GM12878 (cell line): ENCODE measurements around the gene PPP1R3F. TPM values are rescaled to one million over a fixed set of nuclear protein-coding genes. Genes with fewer than 3 reads are reported as not detected.
A peak's percentile ranks its signal among the peaks of the same experiment; 100 is the strongest.

Source experiments
- ATAC-seq: fragments of 200-7000 bp; cut with Tn5 transposase; 3 replicates; pipeline ENCODE4 v1.9.1; 2020; ENCODE audit warnings: mild to moderate bottlenecking, moderate library complexity
- BruUV-seq: library from RNA; stranded (reverse); fragments of 400-500 nt; replicated peaks from 2 replicates; lab custom pipeline; 2021; lab: Mats Ljungman, UMichigan
- CTCF ChIA-PET: fragments of 300-600 bp; sonication (Branson Sonifier 250); formaldehyde crosslinking; extraction: SDS; loops from one replicate; lab custom pipeline; 2021; ENCODE audit warnings: inconsistent platforms; lab: Yijun Ruan, JAX
- POLR2A ChIA-PET: fragments of 350-600 bp; formaldehyde crosslinking; extraction: SDS; loops from one replicate; lab custom pipeline; 2021; ENCODE audit warnings: inconsistent platforms; lab: Charles Lee
- RAD21 ChIA-PET: fragments of 300-600 bp; sonication (Branson Sonifier 250); formaldehyde crosslinking; loops from one replicate; lab custom pipeline; 2023; ENCODE audit warnings: antibody characterized with exemption; ENCODE audit not compliant: unreplicated experiment; lab: Charles Lee
- SMC1A ChIA-PET: fragments of 300-600 bp; sonication (Branson Sonifier 250); formaldehyde crosslinking; loops from one replicate; lab custom pipeline; 2023; ENCODE audit not compliant: unreplicated experiment, uncharacterized antibody; lab: Charles Lee
- DNase-seq: peaks from one replicate; pipeline ENCODE4 v3.0.0-alpha.2; 2011; ENCODE audit warnings: low read depth, low spot score
- FAIRE-seq: peaks from 3 replicates; lab custom pipeline; 2011; peaks lifted over from hg19 to GRCh38; lab: Jason Lieb, UNC
- H2AFZ ChIP-seq: 2 replicates; pipeline ENCODE4 v1.6.0; 2011; ENCODE audit warnings: low read depth, low read length, control low read depth; ENCODE audit not compliant: control insufficient read depth
- H3K27ac ChIP-seq: 2 replicates; pipeline ENCODE4 v1.5.1; 2011; ENCODE audit warnings: control low read depth; ENCODE audit not compliant: control insufficient read depth, insufficient read depth
- H3K27me3 ChIP-seq, 2 experiments: replicated peaks in 1 of 2; 2 replicates each; pipeline versions ENCODE4 v1.6.0 to v1.6.1; 2011; ENCODE audit warnings: low read length in 1 of 2; ENCODE audit not compliant: control insufficient read depth in 2 of 2, insufficient read depth in 2 of 2
- H3K36me3 ChIP-seq, 2 experiments: 2 replicates each; pipeline ENCODE4 v1.5.1; 2011; ENCODE audit warnings: low read length in 1 of 2; ENCODE audit not compliant: control insufficient read depth in 2 of 2, insufficient read depth in 2 of 2
- H3K4me1 ChIP-seq: 2 replicates; pipeline ENCODE4 v1.6.1; 2011; ENCODE audit warnings: mild to moderate bottlenecking, low read length, moderate library complexity, mixed read lengths; ENCODE audit not compliant: control insufficient read depth, insufficient read depth
- H3K4me2 ChIP-seq: 2 replicates; pipeline ENCODE4 v1.6.0; 2011; ENCODE audit warnings: control low read depth; ENCODE audit not compliant: control insufficient read depth, insufficient read depth
- H3K4me3 ChIP-seq: fragments of 200-600 bp; sonication (generic); 2 replicates; pipeline ENCODE4 v1.5.1; 2016
- H3K79me2 ChIP-seq: 2 replicates; pipeline ENCODE4 v1.6.0; 2011; ENCODE audit warnings: low read length; ENCODE audit not compliant: control insufficient read depth, insufficient read depth
- H3K9ac ChIP-seq: 2 replicates; pipeline ENCODE4 v1.8.0; 2011; ENCODE audit warnings: low read length, control low read depth, mixed read lengths; ENCODE audit not compliant: control insufficient read depth, insufficient read depth
- H3K9me3 ChIP-seq: replicated peaks from 3 replicates; pipeline ENCODE4 v1.5.1; 2011; ENCODE audit warnings: mild to moderate bottlenecking, low read length; ENCODE audit not compliant: control insufficient read depth, insufficient read depth
- H4K20me1 ChIP-seq: 2 replicates; pipeline ENCODE4 v1.6.0; 2011; ENCODE audit not compliant: control insufficient read depth, insufficient read depth
- RAD21 ChIP-seq: IDR thresholded peaks from 2 replicates; pipeline ENCODE4 v1.6.1; 2011; ENCODE audit warnings: mild to moderate bottlenecking, low read depth, low read length, moderate library complexity; ENCODE audit not compliant: insufficient read depth
- SMC3 ChIP-seq: IDR thresholded peaks from 2 replicates; pipeline ENCODE4 v1.6.1; 2011; ENCODE audit warnings: low read length, improper control_type of control experiment, borderline replicate concordance
- YY1 ChIP-seq: IDR thresholded peaks from 2 replicates; pipeline ENCODE4 v1.6.1; 2011; ENCODE audit warnings: low read depth, mild to moderate bottlenecking, low read length
- WGBS: methylation state at CpG from one replicate; pipeline ENCODE4 v1.1.6; 2016; ENCODE audit warnings: low lambda C conversion rate; ENCODE audit not compliant: insufficient replicate concordance, insufficient coverage; ENCODE audit errors: missing lambda C conversion rate; 5-methylcytosine and 5-hydroxymethylcytosine counted together
- in situ Hi-C: fragments of 300-500 bp; cut with MboI; formaldehyde crosslinking; loops from 9 replicates; pipeline ENCODE4 v1.14.3; 2018; ENCODE audit warnings: mixed read lengths
- intact Hi-C: fragments of 100-400 bp; cut with micrococcal nuclease; formaldehyde crosslinking; loops from one replicate; pipeline ENCODE4 v1.14.2; 2022; ENCODE audit not compliant: unreplicated experiment
- polyA plus RNA-seq, 11 experiments: library from polyadenylated mRNA; depleted of rRNA in 4 of 11; unstranded in 6 of 11; stranded (reverse) in 5 of 11; fragments of >200 nt; fragmentation: Nextera tagmentation in 4 of 11; fragmentation: Illumina TruSeq in 1 of 11; extraction: Ambion mirVana in 4 of 11; extraction: Trizol in 1 of 11; gene quantifications; 1 replicate in 1 of 11; 2 replicates in 10 of 11; pipeline versions ENCODE4 v1.2.1 to v1.2.3, GENCODE V29; 2011 to 2016; ENCODE audit warnings: inconsistent platforms in 2 of 11, missing spikeins in 2 of 11, low read depth in 1 of 11
- total RNA-seq, 4 experiments: library from RNA; depleted of rRNA in 3 of 4; stranded (reverse); fragments of >200 nt in 3 of 4; fragmentation: Illumina TruSeq in 1 of 4; extraction: Trizol in 1 of 4; gene quantifications; 2 replicates each; pipeline versions ENCODE4 v1.2.1 to v1.2.3, GENCODE V29; 2013 to 2021
- TF ChIP-seq, protein P1 (sequence below), 3 experiments: IDR thresholded peaks in 2 of 3; conservative IDR thresholded peaks in 1 of 3; 2 replicates each; pipeline ENCODE4 v1.5.1; 2011; ENCODE audit warnings: low read depth in 3 of 3, low read length in 3 of 3, mild to moderate bottlenecking in 3 of 3, control low read depth in 2 of 3, moderate library complexity in 2 of 3, inconsistent platforms in 1 of 3, mixed read lengths in 1 of 3; ENCODE audit not compliant: control insufficient read depth in 2 of 3, insufficient read depth in 1 of 3; ENCODE audit errors: extremely low read depth in 1 of 3
- TF ChIP-seq, protein P2 (sequence below): fragments of 450-650 bp; IDR thresholded peaks from 2 replicates; pipeline ENCODE4 v1.6.1; 2018; ENCODE audit warnings: mild to moderate bottlenecking, low read depth, moderate library complexity; ENCODE audit not compliant: partially characterized antibody

Gene PPP1R3F
- total and polyA plus RNA-seq, 10 of the 15 experiments (the other 5 are each of a cell fraction or from before 2014, with no cell fraction given) = 0.18 to 4.4 (median 1.00) TPM

DNA sequence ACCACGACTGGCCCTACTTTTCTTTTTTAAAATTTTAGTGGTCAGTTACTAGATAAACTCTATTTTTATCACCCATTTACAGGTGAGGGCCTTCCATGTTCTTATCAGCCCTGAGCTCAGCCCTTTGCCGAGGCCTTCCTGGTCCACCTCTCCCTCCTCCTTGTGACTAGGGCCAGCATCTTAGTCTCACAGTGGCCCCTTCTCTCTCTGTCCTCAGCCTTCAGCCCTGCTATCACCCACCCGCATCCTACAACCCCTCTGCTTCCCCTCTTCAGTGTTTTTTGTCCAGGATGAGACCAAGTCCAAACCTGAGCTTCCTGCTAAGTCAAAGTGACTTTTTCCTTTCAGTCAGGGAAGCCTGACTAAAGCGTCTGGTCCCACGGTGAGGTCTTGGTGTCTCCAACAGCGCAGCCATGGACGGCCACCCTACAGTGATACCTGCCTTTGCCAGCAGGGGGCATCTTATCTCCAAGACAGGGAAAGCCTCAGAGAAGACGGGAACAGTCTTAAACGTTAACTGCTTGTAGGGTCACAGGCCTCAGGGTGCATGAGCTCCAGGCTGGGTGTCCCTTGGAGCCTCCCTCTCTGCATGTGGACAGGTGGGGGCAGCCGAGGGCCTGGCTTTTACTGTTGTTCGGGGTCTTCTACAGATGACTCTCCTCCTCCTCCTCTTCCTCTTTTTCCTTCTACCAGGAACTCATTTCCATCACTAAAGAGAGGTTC is 22.2 kb downstream of the PPP1R3F start:
- ChIA-PET POLR2A (no interaction called here), RAD21 (interaction anchor here (0.6 to 1.6 kb wide), 2 partner anchors 226 to 547 kb away, joined by 3 to 5 read pairs; no protein-coding TSS in a partner anchor), CTCF (interaction anchor here (0.6 to 1.3 kb wide), 7 partner anchors 10 to 1693 kb away, joined by 3 to 5 read pairs (median 4); no protein-coding TSS in a partner anchor), SMC1A (interaction anchor here (0.6 to 0.8 kb wide), 2 partner anchors 299 to 429 kb away, joined by 3 read pairs; no protein-coding TSS in a partner anchor)
- no peaks in the 10 kb centered on the region for H3K36me3 ChIP-seq
- DNase-seq (no peak), ATAC-seq (peak; percentile 94), FAIRE-seq (peak; percentile 57)
- H3K27me3 ChIP-seq = no peaks in the 10 kb centered on the region
- no peaks in the 10 kb centered on the region for H3K79me2 ChIP-seq
- no peak overlapping the region for H3K4me3 ChIP-seq
- intact Hi-C loops (loop anchor here (1.0 to 2.0 kb wide), 2 partner anchors 463 to 547 kb away; no protein-coding TSS in a partner anchor), in situ Hi-C loops (no loop called here)
- no peaks in the 10 kb centered on the region for H3K4me1 ChIP-seq
- no peaks in the 10 kb centered on the region for H3K9me3 ChIP-seq
- H3K9ac ChIP-seq = no peak overlapping the region
- no peak overlapping the region for H3K4me2 ChIP-seq
- BruUV-seq = no TSS peak
- H2AFZ ChIP-seq = no peak overlapping the region
- WGBS = 22% methylated on average over 11 of the region's 11 CpGs
- no peak overlapping the region for H3K27ac ChIP-seq
- no peaks in the 10 kb centered on the region for H4K20me1 ChIP-seq
- peak; percentile 53 for TF ChIP-seq RAD21
- peak; percentile 46; the same call in 1 of the 2 replicates for TF ChIP-seq SMC3
- peak; percentile 42; the same call in 1 of the 2 replicates for TF ChIP-seq YY1
- TF ChIP-seq, protein P1, sequence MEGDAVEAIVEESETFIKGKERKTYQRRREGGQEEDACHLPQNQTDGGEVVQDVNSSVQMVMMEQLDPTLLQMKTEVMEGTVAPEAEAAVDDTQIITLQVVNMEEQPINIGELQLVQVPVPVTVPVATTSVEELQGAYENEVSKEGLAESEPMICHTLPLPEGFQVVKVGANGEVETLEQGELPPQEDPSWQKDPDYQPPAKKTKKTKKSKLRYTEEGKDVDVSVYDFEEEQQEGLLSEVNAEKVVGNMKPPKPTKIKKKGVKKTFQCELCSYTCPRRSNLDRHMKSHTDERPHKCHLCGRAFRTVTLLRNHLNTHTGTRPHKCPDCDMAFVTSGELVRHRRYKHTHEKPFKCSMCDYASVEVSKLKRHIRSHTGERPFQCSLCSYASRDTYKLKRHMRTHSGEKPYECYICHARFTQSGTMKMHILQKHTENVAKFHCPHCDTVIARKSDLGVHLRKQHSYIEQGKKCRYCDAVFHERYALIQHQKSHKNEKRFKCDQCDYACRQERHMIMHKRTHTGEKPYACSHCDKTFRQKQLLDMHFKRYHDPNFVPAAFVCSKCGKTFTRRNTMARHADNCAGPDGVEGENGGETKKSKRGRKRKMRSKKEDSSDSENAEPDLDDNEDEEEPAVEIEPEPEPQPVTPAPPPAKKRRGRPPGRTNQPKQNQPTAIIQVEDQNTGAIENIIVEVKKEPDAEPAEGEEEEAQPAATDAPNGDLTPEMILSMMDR (IDR thresholded peaks at IDR 0.05 in 2 of 3, conservative IDR thresholded peaks at IDR 0.05 in 1 of 3; ENCODE audit: control insufficient read depth in 2 of 3, extremely low read depth in 1 of 3, insufficient read depth in 1 of 3, low read depth in 3 of 3, low read length in 3 of 3) = peak; percentile 51 to 75 (median 70)
- TF ChIP-seq, protein P2, sequence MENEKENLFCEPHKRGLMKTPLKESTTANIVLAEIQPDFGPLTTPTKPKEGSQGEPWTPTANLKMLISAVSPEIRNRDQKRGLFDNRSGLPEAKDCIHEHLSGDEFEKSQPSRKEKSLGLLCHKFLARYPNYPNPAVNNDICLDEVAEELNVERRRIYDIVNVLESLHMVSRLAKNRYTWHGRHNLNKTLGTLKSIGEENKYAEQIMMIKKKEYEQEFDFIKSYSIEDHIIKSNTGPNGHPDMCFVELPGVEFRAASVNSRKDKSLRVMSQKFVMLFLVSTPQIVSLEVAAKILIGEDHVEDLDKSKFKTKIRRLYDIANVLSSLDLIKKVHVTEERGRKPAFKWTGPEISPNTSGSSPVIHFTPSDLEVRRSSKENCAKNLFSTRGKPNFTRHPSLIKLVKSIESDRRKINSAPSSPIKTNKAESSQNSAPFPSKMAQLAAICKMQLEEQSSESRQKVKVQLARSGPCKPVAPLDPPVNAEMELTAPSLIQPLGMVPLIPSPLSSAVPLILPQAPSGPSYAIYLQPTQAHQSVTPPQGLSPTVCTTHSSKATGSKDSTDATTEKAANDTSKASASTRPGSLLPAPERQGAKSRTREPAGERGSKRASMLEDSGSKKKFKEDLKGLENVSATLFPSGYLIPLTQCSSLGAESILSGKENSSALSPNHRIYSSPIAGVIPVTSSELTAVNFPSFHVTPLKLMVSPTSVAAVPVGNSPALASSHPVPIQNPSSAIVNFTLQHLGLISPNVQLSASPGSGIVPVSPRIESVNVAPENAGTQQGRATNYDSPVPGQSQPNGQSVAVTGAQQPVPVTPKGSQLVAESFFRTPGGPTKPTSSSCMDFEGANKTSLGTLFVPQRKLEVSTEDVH = no peak
